ENCODE data around the gene ZNF488. TPM values are rescaled to one million over a fixed set of nuclear protein-coding genes. Genes with fewer than 3 reads are reported as not detected.

The ZNF488 gene
- total and polyA plus RNA-seq, 10 of the 15 experiments (the other 5 are each of a cell fraction or from before 2014, with no cell fraction given): not detected

GRCh38 chr10:47371629-47372485, 12.2 kb downstream of the ZNF488 start (continued):
- TF ChIP-seq ELK1 (IDR thresholded peaks at IDR 0.05; ENCODE audit: low read depth, low read length): no peak
- TF ChIP-seq TCF12 (IDR thresholded peaks at IDR 0.05; ENCODE audit: low read depth, low read length): no peak

- POLR2A ChIA-PET: no interaction called here
- no peak overlapping the region for H3K27ac ChIP-seq (ENCODE audit: control insufficient read depth, insufficient read depth)
- H3K79me2 ChIP-seq (ENCODE audit: control insufficient read depth, insufficient read depth, low read length): no peaks in the 10 kb centered on the region
- H3K9ac ChIP-seq (ENCODE audit: control insufficient read depth, insufficient read depth, low read length): no peak overlapping the region
- FAIRE-seq (no peak), ATAC-seq (no peak), DNase-seq (ENCODE audit: low read depth, low spot score) (no peak)
- H3K9me3 ChIP-seq (replicated peaks; ENCODE audit: control insufficient read depth, insufficient read depth, low read length): no peaks in the 10 kb centered on the region
- CTCF ChIA-PET: no interaction called here
- no peaks in the 10 kb centered on the region for H3K36me3 ChIP-seq (ENCODE audit: control insufficient read depth in 2 of 2, insufficient read depth in 2 of 2, low read length in 1 of 2)
- RAD21 ChIA-PET (ENCODE audit: unreplicated experiment): no interaction called here
- TF ChIP-seq HCFC1 (IDR thresholded peaks at IDR 0.05; ENCODE audit: low read length) (no peak), LARP7 (IDR thresholded peaks at IDR 0.05) (no peak), POU2F2 (IDR thresholded peaks at IDR 0.05; ENCODE audit: borderline replicate concordance, low read depth, low read length) (no peak), ATF3 (IDR thresholded peaks at IDR 0.05; ENCODE audit: borderline replicate concordance, extremely low read depth, low read depth, low read length) (no peak), BACH1 (IDR thresholded peaks at IDR 0.05; ENCODE audit: borderline replicate concordance) (no peak), EGR1 (IDR thresholded peaks at IDR 0.05; ENCODE audit: borderline replicate concordance in 1 of 2, low read depth in 2 of 2, low read length in 2 of 2) (no peak), POLR2AphosphoS5 (IDR thresholded peaks at IDR 0.05; ENCODE audit: low read length) (no peak), RB1 (IDR thresholded peaks at IDR 0.05; ENCODE audit: borderline replicate concordance) (no peak)
- peaks cover 0 to 6% of the 10 kb centered on the region in 2 experiments; a peak in 2 of 4 replicates for H3K27me3 ChIP-seq (replicated peaks in 1 of 2; ENCODE audit: control insufficient read depth in 2 of 2, insufficient read depth in 2 of 2, low read length in 1 of 2)
- no peaks in the 10 kb centered on the region for H4K20me1 ChIP-seq (ENCODE audit: control insufficient read depth, insufficient read depth)
- 81% methylated on average over 7 of the region's 7 CpGs for WGBS (ENCODE audit: insufficient coverage, insufficient replicate concordance, low lambda C conversion rate, missing lambda C conversion rate)
- intact Hi-C loops (cut with micrococcal nuclease; ENCODE audit: unreplicated experiment) (no loop called here), in situ Hi-C loops (cut with MboI) (no loop called here)
- SMC1A ChIA-PET (ENCODE audit: uncharacterized antibody, unreplicated experiment): no interaction called here
- H3K4me2 ChIP-seq (ENCODE audit: control insufficient read depth, insufficient read depth): no peak overlapping the region
- BruUV-seq (replicated peaks): no TSS peak
- H3K4me1 ChIP-seq (ENCODE audit: control insufficient read depth, insufficient read depth, low read length): no peaks in the 10 kb centered on the region
- no peak overlapping the region for H2AFZ ChIP-seq (ENCODE audit: control insufficient read depth, low read depth, low read length)
- H3K4me3 ChIP-seq: no peak overlapping the region
Measured at GRCh38 chr10:47370878-47371277, 13.2 kb downstream of the ZNF488 start.
